ENCODE measurements around the gene NLRP10.

Gene NLRP10

GRCh38 chr11:7965386-7965785 is at the start of gene NLRP10:
Gene NLRP10 (minus strand): TSS chr11:7965447. CDS start chr11:7963495, 1,952 bp downstream.
- peak; percentile 96 for DNase-seq (ENCODE audit: low read depth)
- no peak within 1 kb of the TSS for H3K4me3 ChIP-seq (ENCODE audit: low read length)
- TF ChIP-seq CTCF (IDR thresholded peaks at IDR 0.05; ENCODE audit: insufficient read depth, low read depth, low read length, missing control alignments): no peak

- DNase-seq (ENCODE audit: low read depth): no peak
- no peak for TF ChIP-seq CTCF (IDR thresholded peaks at IDR 0.05; ENCODE audit: insufficient read depth, low read depth, low read length, missing control alignments)
- H3K4me3 ChIP-seq (ENCODE audit: low read length): no peak overlapping the region
Measured at GRCh38 chr11:8013833-8014232, 48.6 kb upstream of the NLRP10 start.

- peak; percentile 68 for DNase-seq (ENCODE audit: low read depth)
- no peak overlapping the region for H3K4me3 ChIP-seq (ENCODE audit: low read length)
- TF ChIP-seq CTCF (IDR thresholded peaks at IDR 0.05; ENCODE audit: insufficient read depth, low read depth, low read length, missing control alignments): no peak
Measured at GRCh38 chr11:8011981-8012444, 46.8 kb upstream of the NLRP10 start.

- no peak overlapping the region for H3K4me3 ChIP-seq (ENCODE audit: low read length)
- DNase-seq (ENCODE audit: low read depth): no peak
- no peak for TF ChIP-seq CTCF (IDR thresholded peaks at IDR 0.05; ENCODE audit: insufficient read depth, low read depth, low read length, missing control alignments)
Measured at GRCh38 chr11:8011371-8011770, 46.1 kb upstream of the NLRP10 start.

- DNase-seq (ENCODE audit: low read depth): no peak
- no peak for TF ChIP-seq CTCF (IDR thresholded peaks at IDR 0.05; ENCODE audit: insufficient read depth, low read depth, low read length, missing control alignments)
- no peak overlapping the region for H3K4me3 ChIP-seq (ENCODE audit: low read length)
Measured at GRCh38 chr11:8009856-8010255, 44.6 kb upstream of the NLRP10 start.

- no peak for DNase-seq (ENCODE audit: low read depth)
- no peak overlapping the region for H3K4me3 ChIP-seq (ENCODE audit: low read length)
- TF ChIP-seq CTCF (IDR thresholded peaks at IDR 0.05; ENCODE audit: insufficient read depth, low read depth, low read length, missing control alignments): no peak
Measured at GRCh38 chr11:8008212-8008611, 43.0 kb upstream of the NLRP10 start.

GRCh38 chr11:8006349-8006977 is 41.2 kb upstream of the NLRP10 start:
- no peak overlapping the region for H3K4me3 ChIP-seq (ENCODE audit: low read length)
- peak; percentile 96 for TF ChIP-seq CTCF (IDR thresholded peaks at IDR 0.05; ENCODE audit: insufficient read depth, low read depth, low read length, missing control alignments)
- DNase-seq (ENCODE audit: low read depth): peak; percentile 73

Data from epithelial cell of esophagus (primary cell).